ENCODE measurements around the gene SLC17A9. TPM values are rescaled to one million over a fixed set of nuclear protein-coding genes. Genes with fewer than 3 reads are reported as not detected.

Gene SLC17A9
- total and polyA plus RNA-seq, 2 of the 8 experiments (the other 6 are each of a cell fraction or from before 2014, with no cell fraction given), result 23.5 to 35.2 TPM

GRCh38 chr20:63003546-63003945 lies 51.0 kb downstream of the SLC17A9 start (continued):
- TF ChIP-seq, protein P1, sequence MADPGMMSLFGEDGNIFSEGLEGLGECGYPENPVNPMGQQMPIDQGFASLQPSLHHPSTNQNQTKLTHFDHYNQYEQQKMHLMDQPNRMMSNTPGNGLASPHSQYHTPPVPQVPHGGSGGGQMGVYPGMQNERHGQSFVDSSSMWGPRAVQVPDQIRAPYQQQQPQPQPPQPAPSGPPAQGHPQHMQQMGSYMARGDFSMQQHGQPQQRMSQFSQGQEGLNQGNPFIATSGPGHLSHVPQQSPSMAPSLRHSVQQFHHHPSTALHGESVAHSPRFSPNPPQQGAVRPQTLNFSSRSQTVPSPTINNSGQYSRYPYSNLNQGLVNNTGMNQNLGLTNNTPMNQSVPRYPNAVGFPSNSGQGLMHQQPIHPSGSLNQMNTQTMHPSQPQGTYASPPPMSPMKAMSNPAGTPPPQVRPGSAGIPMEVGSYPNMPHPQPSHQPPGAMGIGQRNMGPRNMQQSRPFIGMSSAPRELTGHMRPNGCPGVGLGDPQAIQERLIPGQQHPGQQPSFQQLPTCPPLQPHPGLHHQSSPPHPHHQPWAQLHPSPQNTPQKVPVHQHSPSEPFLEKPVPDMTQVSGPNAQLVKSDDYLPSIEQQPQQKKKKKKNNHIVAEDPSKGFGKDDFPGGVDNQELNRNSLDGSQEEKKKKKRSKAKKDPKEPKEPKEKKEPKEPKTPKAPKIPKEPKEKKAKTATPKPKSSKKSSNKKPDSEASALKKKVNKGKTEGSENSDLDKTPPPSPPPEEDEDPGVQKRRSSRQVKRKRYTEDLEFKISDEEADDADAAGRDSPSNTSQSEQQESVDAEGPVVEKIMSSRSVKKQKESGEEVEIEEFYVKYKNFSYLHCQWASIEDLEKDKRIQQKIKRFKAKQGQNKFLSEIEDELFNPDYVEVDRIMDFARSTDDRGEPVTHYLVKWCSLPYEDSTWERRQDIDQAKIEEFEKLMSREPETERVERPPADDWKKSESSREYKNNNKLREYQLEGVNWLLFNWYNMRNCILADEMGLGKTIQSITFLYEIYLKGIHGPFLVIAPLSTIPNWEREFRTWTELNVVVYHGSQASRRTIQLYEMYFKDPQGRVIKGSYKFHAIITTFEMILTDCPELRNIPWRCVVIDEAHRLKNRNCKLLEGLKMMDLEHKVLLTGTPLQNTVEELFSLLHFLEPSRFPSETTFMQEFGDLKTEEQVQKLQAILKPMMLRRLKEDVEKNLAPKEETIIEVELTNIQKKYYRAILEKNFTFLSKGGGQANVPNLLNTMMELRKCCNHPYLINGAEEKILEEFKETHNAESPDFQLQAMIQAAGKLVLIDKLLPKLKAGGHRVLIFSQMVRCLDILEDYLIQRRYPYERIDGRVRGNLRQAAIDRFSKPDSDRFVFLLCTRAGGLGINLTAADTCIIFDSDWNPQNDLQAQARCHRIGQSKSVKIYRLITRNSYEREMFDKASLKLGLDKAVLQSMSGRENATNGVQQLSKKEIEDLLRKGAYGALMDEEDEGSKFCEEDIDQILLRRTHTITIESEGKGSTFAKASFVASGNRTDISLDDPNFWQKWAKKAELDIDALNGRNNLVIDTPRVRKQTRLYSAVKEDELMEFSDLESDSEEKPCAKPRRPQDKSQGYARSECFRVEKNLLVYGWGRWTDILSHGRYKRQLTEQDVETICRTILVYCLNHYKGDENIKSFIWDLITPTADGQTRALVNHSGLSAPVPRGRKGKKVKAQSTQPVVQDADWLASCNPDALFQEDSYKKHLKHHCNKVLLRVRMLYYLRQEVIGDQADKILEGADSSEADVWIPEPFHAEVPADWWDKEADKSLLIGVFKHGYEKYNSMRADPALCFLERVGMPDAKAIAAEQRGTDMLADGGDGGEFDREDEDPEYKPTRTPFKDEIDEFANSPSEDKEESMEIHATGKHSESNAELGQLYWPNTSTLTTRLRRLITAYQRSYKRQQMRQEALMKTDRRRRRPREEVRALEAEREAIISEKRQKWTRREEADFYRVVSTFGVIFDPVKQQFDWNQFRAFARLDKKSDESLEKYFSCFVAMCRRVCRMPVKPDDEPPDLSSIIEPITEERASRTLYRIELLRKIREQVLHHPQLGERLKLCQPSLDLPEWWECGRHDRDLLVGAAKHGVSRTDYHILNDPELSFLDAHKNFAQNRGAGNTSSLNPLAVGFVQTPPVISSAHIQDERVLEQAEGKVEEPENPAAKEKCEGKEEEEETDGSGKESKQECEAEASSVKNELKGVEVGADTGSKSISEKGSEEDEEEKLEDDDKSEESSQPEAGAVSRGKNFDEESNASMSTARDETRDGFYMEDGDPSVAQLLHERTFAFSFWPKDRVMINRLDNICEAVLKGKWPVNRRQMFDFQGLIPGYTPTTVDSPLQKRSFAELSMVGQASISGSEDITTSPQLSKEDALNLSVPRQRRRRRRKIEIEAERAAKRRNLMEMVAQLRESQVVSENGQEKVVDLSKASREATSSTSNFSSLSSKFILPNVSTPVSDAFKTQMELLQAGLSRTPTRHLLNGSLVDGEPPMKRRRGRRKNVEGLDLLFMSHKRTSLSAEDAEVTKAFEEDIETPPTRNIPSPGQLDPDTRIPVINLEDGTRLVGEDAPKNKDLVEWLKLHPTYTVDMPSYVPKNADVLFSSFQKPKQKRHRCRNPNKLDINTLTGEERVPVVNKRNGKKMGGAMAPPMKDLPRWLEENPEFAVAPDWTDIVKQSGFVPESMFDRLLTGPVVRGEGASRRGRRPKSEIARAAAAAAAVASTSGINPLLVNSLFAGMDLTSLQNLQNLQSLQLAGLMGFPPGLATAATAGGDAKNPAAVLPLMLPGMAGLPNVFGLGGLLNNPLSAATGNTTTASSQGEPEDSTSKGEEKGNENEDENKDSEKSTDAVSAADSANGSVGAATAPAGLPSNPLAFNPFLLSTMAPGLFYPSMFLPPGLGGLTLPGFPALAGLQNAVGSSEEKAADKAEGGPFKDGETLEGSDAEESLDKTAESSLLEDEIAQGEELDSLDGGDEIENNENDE (IDR thresholded peaks at IDR 0.05; ENCODE audit: insufficient replicate concordance, low read length), result no peak
- TF ChIP-seq NRF1 (IDR thresholded peaks at IDR 0.05; ENCODE audit: low read depth, low read length) (no peak), GABPA (IDR thresholded peaks at IDR 0.05; ENCODE audit: borderline replicate concordance, insufficient read depth, low read length) (no peak), TEAD4 (IDR thresholded peaks at IDR 0.05; ENCODE audit: low read depth, low read length) (no peak), POU5F1 (IDR thresholded peaks at IDR 0.05; ENCODE audit: low read depth, low read length) (no peak), RNF2 (IDR thresholded peaks at IDR 0.05; ENCODE audit: borderline replicate concordance, low read depth, low read length, missing control alignments, poor library complexity, severe bottlenecking) (peak; percentile 69), EGR1 (IDR thresholded peaks at IDR 0.05; ENCODE audit: borderline replicate concordance, low read depth, low read length) (no peak), POLR2A (IDR thresholded peaks at IDR 0.05; ENCODE audit: control extremely low read depth in 1 of 2, low read depth in 2 of 2, low read length in 2 of 2) (no peak)
- TF ChIP-seq, protein P2, sequence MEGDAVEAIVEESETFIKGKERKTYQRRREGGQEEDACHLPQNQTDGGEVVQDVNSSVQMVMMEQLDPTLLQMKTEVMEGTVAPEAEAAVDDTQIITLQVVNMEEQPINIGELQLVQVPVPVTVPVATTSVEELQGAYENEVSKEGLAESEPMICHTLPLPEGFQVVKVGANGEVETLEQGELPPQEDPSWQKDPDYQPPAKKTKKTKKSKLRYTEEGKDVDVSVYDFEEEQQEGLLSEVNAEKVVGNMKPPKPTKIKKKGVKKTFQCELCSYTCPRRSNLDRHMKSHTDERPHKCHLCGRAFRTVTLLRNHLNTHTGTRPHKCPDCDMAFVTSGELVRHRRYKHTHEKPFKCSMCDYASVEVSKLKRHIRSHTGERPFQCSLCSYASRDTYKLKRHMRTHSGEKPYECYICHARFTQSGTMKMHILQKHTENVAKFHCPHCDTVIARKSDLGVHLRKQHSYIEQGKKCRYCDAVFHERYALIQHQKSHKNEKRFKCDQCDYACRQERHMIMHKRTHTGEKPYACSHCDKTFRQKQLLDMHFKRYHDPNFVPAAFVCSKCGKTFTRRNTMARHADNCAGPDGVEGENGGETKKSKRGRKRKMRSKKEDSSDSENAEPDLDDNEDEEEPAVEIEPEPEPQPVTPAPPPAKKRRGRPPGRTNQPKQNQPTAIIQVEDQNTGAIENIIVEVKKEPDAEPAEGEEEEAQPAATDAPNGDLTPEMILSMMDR (IDR thresholded peaks at IDR 0.05; ENCODE audit: control extremely low read depth in 1 of 3, insufficient read depth in 1 of 3, low read depth in 1 of 3, low read length in 3 of 3), result no peak

Data from H1 (cell line).